ENCODE results near the gene RSL1D1. TPM values are rescaled to one million over a fixed set of nuclear protein-coding genes. Genes with fewer than 3 reads are reported as not detected.

RSL1D1 gene
- polyA plus RNA-seq, 4 donors, result 206 to 264 (median 228) TPM

Other genes starting within 250 kb of the RSL1D1 start
- 10 to 100 TPM; 30.4 to 39.4 (median 37.4) TPM for gene SNN, start 183.1 kb downstream of the RSL1D1 start, polyA plus RNA-seq (ENCODE audit: insufficient read length in 4 of 4)
- gene TXNDC11, start 108.7 kb downstream of the RSL1D1 start, polyA plus RNA-seq (ENCODE audit: insufficient read length in 4 of 4), result 10 to 100 TPM; 39.5 to 44.2 (median 41.9) TPM
- gene ZC3H7A, start 54.3 kb downstream of the RSL1D1 start, polyA plus RNA-seq (ENCODE audit: insufficient read length in 4 of 4), result 100 to 1,000 TPM in 1 of 4 donors, 10 to 100 TPM in 3; 64.1 to 113 (median 84.7) TPM
- 100 to 1,000 TPM in 3 of 4 donors, 10 to 100 TPM in 1; 97.8 to 124 (median 111) TPM for gene GSPT1, start 64.4 kb upstream of the RSL1D1 start, polyA plus RNA-seq (ENCODE audit: insufficient read length in 4 of 4)
- 10 to 100 TPM in 2 of 4 donors, under 1 TPM in 2; 0.65 to 21.0 (median 6.4) TPM for gene NPIPB2, start 90.5 kb upstream of the RSL1D1 start, polyA plus RNA-seq (ENCODE audit: insufficient read length in 4 of 4)
- gene TNFRSF17, start 113.7 kb upstream of the RSL1D1 start, polyA plus RNA-seq (ENCODE audit: insufficient read length in 4 of 4), result under 1 TPM in 3 of 4 donors, not detected in 1; 0.20 to 0.36 (median 0.27) TPM
- 10 to 100 TPM; 31.0 to 36.4 (median 33.0) TPM for gene SNX29, start 125.2 kb upstream of the RSL1D1 start, polyA plus RNA-seq (ENCODE audit: insufficient read length in 4 of 4)

Measured in left renal cortex interstitium (tissue), 4 donors.